Fibroblast of lung (primary cell): ENCODE results near the gene GABBR2. TPM values are rescaled to one million over a fixed set of nuclear protein-coding genes. Genes with fewer than 3 reads are reported as not detected.

Experiments used
- DNase-seq, 2 donors: peaks; one replicate each; pipeline versions ENCODE4 v3.0.0 to v3.0.0-alpha.2; 2010; ENCODE audit warnings: low read depth in 2 of 2
- H2AFZ ChIP-seq: 2 replicates; pipeline ENCODE4 v1.5.1; 2012; ENCODE audit warnings: low read length, control low read depth, inconsistent platforms
- H3K27ac ChIP-seq: 2 replicates; pipeline ENCODE4 v1.5.1; 2011; ENCODE audit warnings: low read length, control low read depth; ENCODE audit not compliant: insufficient read depth
- H3K27me3 ChIP-seq: 2 replicates; pipeline ENCODE4 v1.5.1; 2011; ENCODE audit warnings: mild to moderate bottlenecking, low read length; ENCODE audit not compliant: control insufficient read depth, insufficient read depth
- H3K36me3 ChIP-seq: 2 replicates; pipeline ENCODE4 v1.5.1; 2011; ENCODE audit warnings: low read length; ENCODE audit not compliant: control insufficient read depth, insufficient read depth
- H3K4me1 ChIP-seq: 2 replicates; pipeline ENCODE4 v1.5.1; 2011; ENCODE audit warnings: low read length; ENCODE audit not compliant: control insufficient read depth, insufficient read depth; ENCODE audit errors: extremely low read depth
- H3K4me2 ChIP-seq: 2 replicates; pipeline ENCODE4 v1.5.1; 2011; ENCODE audit warnings: low read length, control low read depth; ENCODE audit not compliant: insufficient read depth; ENCODE audit errors: extremely low read depth
- H3K4me3 ChIP-seq, 4 experiments: fragments of 200-600 bp in 1 of 4; sonication (generic) in 1 of 4; replicated peaks in 1 of 4; 2 replicates each; pipeline ENCODE4 v1.5.1; 2011 to 2016; ENCODE audit warnings: low read length in 4 of 4, low read depth in 3 of 4, mild to moderate bottlenecking in 3 of 4, control low read depth in 2 of 4, inconsistent platforms in 1 of 4, mixed read lengths in 1 of 4; ENCODE audit not compliant: insufficient read depth in 1 of 4; ENCODE audit errors: control extremely low read depth in 1 of 4
- H3K79me2 ChIP-seq: 2 replicates; pipeline ENCODE4 v1.5.1; 2012; ENCODE audit warnings: mild to moderate bottlenecking, low read length, inconsistent platforms; ENCODE audit not compliant: control insufficient read depth, insufficient read depth
- H3K9ac ChIP-seq: 2 replicates; pipeline ENCODE4 v1.5.1; 2011; ENCODE audit warnings: mild to moderate bottlenecking, low read length, control low read depth; ENCODE audit not compliant: insufficient read depth
- H3K9me3 ChIP-seq: 2 replicates; pipeline ENCODE4 v1.5.1; 2012; ENCODE audit warnings: low read depth, low read length; ENCODE audit not compliant: control insufficient read depth, insufficient read depth
- H4K20me1 ChIP-seq: 2 replicates; pipeline ENCODE4 v1.5.1; 2011; ENCODE audit warnings: low read length; ENCODE audit not compliant: control insufficient read depth, insufficient read depth; ENCODE audit errors: extremely low read depth
- EZH2 ChIP-seq: IDR thresholded peaks from 2 replicates; pipeline ENCODE4 v1.5.1; 2012; ENCODE audit warnings: low read length, control low read depth, mild to moderate bottlenecking; ENCODE audit errors: missing control alignments
- polyA plus RNA-seq, 2 donors: library from polyadenylated mRNA; depleted of rRNA in 1 of 2; stranded (reverse) in 1 of 2; unstranded in 1 of 2; fragments of >200 nt; gene quantifications; 2 replicates each; pipeline ENCODE4 v1.2.1, GENCODE V29; 2011 to 2012; ENCODE audit warnings: missing spikeins in 1 of 2
- total RNA-seq: library from RNA; depleted of rRNA; stranded (reverse); fragments of >200 nt; gene quantifications from 2 replicates; pipeline ENCODE4 v1.2.1, GENCODE V29; 2014
- TF ChIP-seq, protein P1 (sequence below), 2 donors: IDR thresholded peaks in 1 of 2; conservative IDR thresholded peaks in 1 of 2; 1 replicate in 1 of 2; 2 replicates in 1 of 2; pipeline ENCODE4 v1.5.1; 2011 to 2012; ENCODE audit warnings: low read length in 2 of 2, control low read depth in 1 of 2, inconsistent platforms in 1 of 2, low read depth in 1 of 2, mild to moderate bottlenecking in 1 of 2

The GABBR2 gene
- total and polyA plus RNA-seq, 2 donors (not counting 1 experiment from before 2014, with no cell fraction given), result 0.32 to 0.33 TPM

DNA sequence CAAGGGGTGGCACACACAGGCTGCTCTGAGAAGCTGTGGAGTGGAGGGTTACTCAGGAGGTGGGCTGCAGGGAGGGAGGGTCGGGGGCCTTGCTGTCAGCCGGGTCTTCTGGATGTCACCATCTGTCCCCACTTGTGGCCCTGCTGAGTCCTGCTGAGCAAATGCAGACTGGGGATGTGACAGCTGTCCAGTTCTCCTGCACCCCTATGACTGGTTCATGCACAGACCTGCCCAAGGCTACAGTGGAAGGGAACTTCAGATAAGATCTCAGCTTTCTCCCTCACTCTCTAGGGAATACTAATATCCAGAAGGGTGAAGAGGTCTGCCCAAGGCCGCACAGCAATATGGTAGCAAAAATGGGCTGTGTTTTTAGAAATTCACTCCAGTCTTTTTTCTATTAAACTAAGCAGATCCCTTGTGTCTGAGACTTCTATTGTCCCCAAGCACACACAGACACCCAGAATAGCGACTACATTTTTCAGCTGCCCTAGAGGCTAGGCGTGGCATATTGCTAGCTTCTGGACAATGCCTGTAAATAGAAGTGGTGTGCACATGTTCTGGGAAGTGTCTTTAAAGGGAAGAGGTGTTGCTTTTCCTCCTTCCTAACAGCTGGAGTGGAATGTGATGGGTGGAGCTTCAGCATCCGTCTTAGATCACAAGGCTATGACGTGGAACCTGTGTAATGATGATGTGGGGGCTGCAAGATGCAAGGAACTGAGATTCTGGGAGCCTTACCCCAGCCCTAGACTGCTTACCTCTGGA, 402.2 kb downstream of the GABBR2 start:
- H3K9me3 ChIP-seq, result no peaks in the 10 kb centered on the region
- TF ChIP-seq EZH2, result no peak
- TF ChIP-seq, protein P1, sequence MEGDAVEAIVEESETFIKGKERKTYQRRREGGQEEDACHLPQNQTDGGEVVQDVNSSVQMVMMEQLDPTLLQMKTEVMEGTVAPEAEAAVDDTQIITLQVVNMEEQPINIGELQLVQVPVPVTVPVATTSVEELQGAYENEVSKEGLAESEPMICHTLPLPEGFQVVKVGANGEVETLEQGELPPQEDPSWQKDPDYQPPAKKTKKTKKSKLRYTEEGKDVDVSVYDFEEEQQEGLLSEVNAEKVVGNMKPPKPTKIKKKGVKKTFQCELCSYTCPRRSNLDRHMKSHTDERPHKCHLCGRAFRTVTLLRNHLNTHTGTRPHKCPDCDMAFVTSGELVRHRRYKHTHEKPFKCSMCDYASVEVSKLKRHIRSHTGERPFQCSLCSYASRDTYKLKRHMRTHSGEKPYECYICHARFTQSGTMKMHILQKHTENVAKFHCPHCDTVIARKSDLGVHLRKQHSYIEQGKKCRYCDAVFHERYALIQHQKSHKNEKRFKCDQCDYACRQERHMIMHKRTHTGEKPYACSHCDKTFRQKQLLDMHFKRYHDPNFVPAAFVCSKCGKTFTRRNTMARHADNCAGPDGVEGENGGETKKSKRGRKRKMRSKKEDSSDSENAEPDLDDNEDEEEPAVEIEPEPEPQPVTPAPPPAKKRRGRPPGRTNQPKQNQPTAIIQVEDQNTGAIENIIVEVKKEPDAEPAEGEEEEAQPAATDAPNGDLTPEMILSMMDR (conservative IDR thresholded peaks at IDR 0.05 in 1 of 2, IDR thresholded peaks at IDR 0.05 in 1 of 2; ENCODE audit: low read depth in 1 of 2, low read length in 2 of 2), result no peak
- no peak overlapping the region for H3K27ac ChIP-seq
- H3K4me3 ChIP-seq, result no peak overlapping the region
- no peaks in the 10 kb centered on the region for H3K27me3 ChIP-seq
- H4K20me1 ChIP-seq, result no peaks in the 10 kb centered on the region
- no peak overlapping the region for H3K9ac ChIP-seq
- no peak overlapping the region for H3K4me2 ChIP-seq
- no peak for DNase-seq
- no peaks in the 10 kb centered on the region for H3K79me2 ChIP-seq
- H2AFZ ChIP-seq, result no peak overlapping the region
- no peaks in the 10 kb centered on the region for H3K4me1 ChIP-seq
- no peaks in the 10 kb centered on the region for H3K36me3 ChIP-seq

DNA sequence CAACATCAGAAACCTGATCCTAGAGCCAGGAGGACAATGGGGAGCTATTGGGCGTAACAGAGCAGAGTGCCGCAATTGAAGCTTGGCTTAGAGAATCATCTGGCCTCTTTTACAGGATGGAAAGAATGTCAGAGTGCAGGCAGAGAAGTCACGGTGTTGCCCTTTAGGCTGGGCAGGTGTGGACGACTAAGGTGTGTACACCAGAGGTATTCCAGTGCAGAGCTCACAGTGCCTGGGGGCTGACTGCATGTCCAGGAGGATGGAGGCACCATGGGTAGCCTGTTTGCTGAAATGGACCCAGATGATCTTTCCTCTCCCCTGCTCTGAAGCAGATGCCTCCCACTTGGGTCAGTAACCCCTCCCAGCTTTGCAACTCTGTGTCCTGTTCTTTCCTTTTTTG, 404.4 kb downstream of the GABBR2 start:
- no peak for TF ChIP-seq EZH2
- TF ChIP-seq, protein P1 (conservative IDR thresholded peaks at IDR 0.05 in 1 of 2, IDR thresholded peaks at IDR 0.05 in 1 of 2; ENCODE audit: low read depth in 1 of 2, low read length in 2 of 2), result no peak
- DNase-seq, result no peak
- Histone ChIP-seq H3K9ac (no peak overlapping the region), H3K4me1 (no peaks in the 10 kb centered on the region), H3K36me3 (no peaks in the 10 kb centered on the region), H2AFZ (no peak overlapping the region), H3K79me2 (no peaks in the 10 kb centered on the region), H3K27me3 (no peaks in the 10 kb centered on the region), H3K9me3 (no peaks in the 10 kb centered on the region), H4K20me1 (no peaks in the 10 kb centered on the region), H3K4me3 (no peak overlapping the region), H3K4me2 (no peak overlapping the region), H3K27ac (no peak overlapping the region)

DNA sequence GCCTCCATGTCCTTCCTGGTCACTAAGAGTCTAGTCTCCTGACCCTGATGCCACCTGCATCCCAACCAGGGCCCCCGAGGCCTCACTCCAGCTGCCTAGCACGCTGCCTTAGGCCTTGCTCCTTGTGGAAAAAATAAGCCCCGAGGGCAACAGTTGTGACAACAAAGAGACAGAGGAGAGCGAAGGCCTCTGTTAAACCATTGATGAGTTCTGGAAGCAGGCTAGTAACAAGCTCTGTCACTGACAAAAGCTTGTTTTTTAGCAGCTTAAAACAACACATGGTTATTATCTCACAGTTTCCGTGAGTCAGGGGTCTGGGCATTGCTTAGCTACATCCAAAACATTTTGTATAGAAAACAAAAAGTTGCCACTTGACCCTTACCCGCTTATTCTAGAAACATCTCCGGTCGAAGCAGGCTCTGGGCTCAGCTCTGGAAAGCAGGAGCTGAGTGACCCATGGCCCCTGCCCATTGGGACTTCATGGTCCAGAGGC, 405.1 kb downstream of the GABBR2 start:
- H3K79me2 ChIP-seq, result no peaks in the 10 kb centered on the region
- no peaks in the 10 kb centered on the region for H3K27me3 ChIP-seq
- H3K4me3 ChIP-seq, result no peak overlapping the region
- H3K4me2 ChIP-seq, result no peak overlapping the region
- no peak overlapping the region for H2AFZ ChIP-seq
- H3K9ac ChIP-seq, result no peak overlapping the region
- no peaks in the 10 kb centered on the region for H3K9me3 ChIP-seq
- TF ChIP-seq EZH2, result no peak
- H3K36me3 ChIP-seq, result no peaks in the 10 kb centered on the region
- no peak for DNase-seq
- H4K20me1 ChIP-seq, result no peaks in the 10 kb centered on the region
- no peaks in the 10 kb centered on the region for H3K4me1 ChIP-seq
- no peak overlapping the region for H3K27ac ChIP-seq
